Parathyroid adenoma (tissue), 2 donors: ENCODE measurements around the gene MYO15B.
"Not testable (repeated sequence)": the region's sequence is repeated elsewhere in the genome, so short reads cannot be mapped to it uniquely, and the experiment has no call there.

Source experiments
- H2AFZ ChIP-seq: fragments of 300-600 bp; sonication (generic); one replicate; pipeline ENCODE4 v1.7.0; 2017; ENCODE audit warnings: antibody characterized with exemption, mild to moderate bottlenecking
- H3K27ac ChIP-seq: fragments of 300-600 bp; sonication (generic); one replicate; pipeline ENCODE4 v1.7.0; 2017
- H3K27me3 ChIP-seq: fragments of 300-600 bp; sonication (generic); one replicate; pipeline ENCODE4 v1.7.0; 2017; ENCODE audit warnings: low read length; ENCODE audit not compliant: control insufficient read depth, insufficient read depth
- H3K36me3 ChIP-seq: fragments of 300-600 bp; sonication (generic); one replicate; pipeline ENCODE4 v1.7.0; 2017; ENCODE audit warnings: low read length; ENCODE audit not compliant: control insufficient read depth, insufficient read depth
- H3K4me1 ChIP-seq: fragments of 300-600 bp; sonication (generic); one replicate; pipeline ENCODE4 v1.7.0; 2017; ENCODE audit warnings: control low read depth
- H3K4me2 ChIP-seq: fragments of 300-600 bp; sonication (generic); one replicate; pipeline ENCODE4 v1.7.0; 2017; ENCODE audit warnings: low read length
- H3K4me3 ChIP-seq: fragments of 300-600 bp; sonication (generic); one replicate; pipeline ENCODE4 v1.7.0; 2017; ENCODE audit warnings: low read depth, low read length
- H3K79me2 ChIP-seq: fragments of 300-600 bp; sonication (generic); one replicate; pipeline ENCODE4 v1.7.0; 2017; ENCODE audit warnings: control low read depth
- H3K9ac ChIP-seq: fragments of 300-600 bp; sonication (generic); one replicate; pipeline ENCODE4 v1.7.0; 2017; ENCODE audit warnings: mild to moderate bottlenecking
- H3K9me3 ChIP-seq: fragments of 300-600 bp; sonication (generic); one replicate; pipeline ENCODE4 v1.7.0; 2017; ENCODE audit warnings: low read length; ENCODE audit not compliant: control insufficient read depth
- CTCF ChIP-seq: fragments of 300-600 bp; sonication (generic); IDR thresholded peaks from one replicate; pipeline ENCODE4 v1.7.0; 2017; ENCODE audit warnings: antibody characterized with exemption, mild to moderate bottlenecking
- donor health status: primary hyperparathyroidism.

MYO15B gene

GRCh38 chr17:75574404-75575036 is 13.1 kb upstream of the MYO15B start:
- H3K27me3 ChIP-seq: no peaks in the 10 kb centered on the region
- H2AFZ ChIP-seq: no peak overlapping the region
- H3K9me3 ChIP-seq: no peaks in the 10 kb centered on the region
- H3K4me3 ChIP-seq: no peak overlapping the region
- no peaks in the 10 kb centered on the region for H3K4me1 ChIP-seq
- H3K27ac ChIP-seq: no peak overlapping the region
- no peaks in the 10 kb centered on the region for H3K36me3 ChIP-seq
- no peak for TF ChIP-seq CTCF
- no peak overlapping the region for H3K9ac ChIP-seq
- no peaks in the 10 kb centered on the region for H3K79me2 ChIP-seq
- no peak overlapping the region for H3K4me2 ChIP-seq

- no peak overlapping the region for H3K4me3 ChIP-seq
- H3K27me3 ChIP-seq: no peaks in the 10 kb centered on the region
- no peak overlapping the region for H3K4me2 ChIP-seq
- no peak overlapping the region for H2AFZ ChIP-seq
- H3K9me3 ChIP-seq: no peaks in the 10 kb centered on the region
- H3K36me3 ChIP-seq: no peaks in the 10 kb centered on the region
- no peaks in the 10 kb centered on the region for H3K4me1 ChIP-seq
- H3K79me2 ChIP-seq: no peaks in the 10 kb centered on the region
- H3K9ac ChIP-seq: no peak overlapping the region
- H3K27ac ChIP-seq: no peak overlapping the region
- no peak for TF ChIP-seq CTCF
Measured at GRCh38 chr17:75575197-75575596, 12.4 kb upstream of the MYO15B start.

- Histone ChIP-seq H2AFZ (no peak overlapping the region), H3K4me1 (no peaks in the 10 kb centered on the region), H3K9ac (no peak overlapping the region), H3K79me2 (no peaks in the 10 kb centered on the region), H3K9me3 (no peaks in the 10 kb centered on the region), H3K4me2 (no peak overlapping the region), H3K27me3 (no peaks in the 10 kb centered on the region), H3K27ac (no peak overlapping the region), H3K4me3 (no peak overlapping the region), H3K36me3 (no peaks in the 10 kb centered on the region)
- no peak for TF ChIP-seq CTCF
Measured at GRCh38 chr17:75575728-75576127, 11.9 kb upstream of the MYO15B start.

GRCh38 chr17:75576661-75577060 is 10.9 kb upstream of the MYO15B start:
- Histone ChIP-seq H3K27ac (no peak overlapping the region), H3K4me1 (no peaks in the 10 kb centered on the region), H2AFZ (no peak overlapping the region), H3K4me2 (no peak overlapping the region), H3K79me2 (no peaks in the 10 kb centered on the region), H3K9ac (no peak overlapping the region), H3K4me3 (no peak overlapping the region), H3K9me3 (no peaks in the 10 kb centered on the region), H3K27me3 (no peaks in the 10 kb centered on the region), H3K36me3 (no peaks in the 10 kb centered on the region)
- no peak for TF ChIP-seq CTCF

- H3K4me2 ChIP-seq, H3K27me3 ChIP-seq, H3K27ac ChIP-seq, H3K36me3 ChIP-seq, H3K79me2 ChIP-seq, H3K4me3 ChIP-seq, H2AFZ ChIP-seq, H3K9ac ChIP-seq, H3K4me1 ChIP-seq, H3K9me3 ChIP-seq: not testable (repeated sequence)
Measured at GRCh38 chr17:75581121-75581725, 6.4 kb upstream of the MYO15B start.

GRCh38 chr17:75583197-75583596 is 4.4 kb upstream of the MYO15B start:
- H3K36me3 ChIP-seq, H3K9ac ChIP-seq, H3K9me3 ChIP-seq, H3K4me2 ChIP-seq, H3K4me3 ChIP-seq, H3K27ac ChIP-seq, H3K79me2 ChIP-seq, H2AFZ ChIP-seq, H3K27me3 ChIP-seq, H3K4me1 ChIP-seq: not testable (repeated sequence)
